ENCODE measurements around the gene HAPLN1.
A peak's percentile ranks its signal among the peaks of the same experiment; 100 is the strongest.
"Not testable (repeated sequence)": the region's sequence is repeated elsewhere in the genome, so short reads cannot be mapped to it uniquely, and the experiment has no call there.

HAPLN1 gene

DNA sequence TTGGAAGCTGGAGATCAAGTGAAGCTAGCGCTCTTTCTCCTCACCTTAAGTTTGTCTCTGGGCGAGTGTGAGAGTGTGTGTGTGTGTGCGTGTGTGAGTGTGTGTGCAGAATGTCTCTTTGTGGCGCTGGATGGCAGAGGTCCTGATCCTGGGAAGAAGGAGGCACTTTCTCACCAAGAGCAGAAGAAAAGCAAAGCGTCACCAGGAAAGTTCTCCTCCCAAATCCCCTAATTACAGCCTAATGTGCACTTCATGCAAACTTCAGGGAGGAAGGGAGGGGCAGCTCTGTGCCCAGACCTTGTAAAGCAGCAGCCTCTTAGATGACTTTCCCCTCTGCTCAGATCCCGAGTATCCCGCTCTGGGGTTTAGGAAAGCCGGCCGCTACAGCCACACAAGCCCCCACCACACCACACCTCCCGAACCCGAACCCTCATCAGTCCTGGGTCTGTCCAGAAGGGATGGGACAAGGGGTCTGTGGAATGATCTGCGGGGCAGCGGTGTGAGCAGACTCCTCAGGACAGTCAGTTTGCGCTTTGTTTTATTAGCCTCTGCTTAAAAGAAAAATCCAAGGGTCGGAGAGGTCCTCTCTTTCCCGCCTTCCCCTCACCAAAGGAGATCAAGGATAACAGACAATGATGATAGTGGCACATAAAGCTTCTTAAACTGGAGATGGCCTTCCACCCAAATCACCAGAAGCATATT is at the start of gene HAPLN1:
HAPLN1 (minus strand) TSS at position 20 of the 702 bp plus-strand sequence. CDS start 47,332 bp downstream, outside the sequence.
- no peak for DNase-seq

DNA sequence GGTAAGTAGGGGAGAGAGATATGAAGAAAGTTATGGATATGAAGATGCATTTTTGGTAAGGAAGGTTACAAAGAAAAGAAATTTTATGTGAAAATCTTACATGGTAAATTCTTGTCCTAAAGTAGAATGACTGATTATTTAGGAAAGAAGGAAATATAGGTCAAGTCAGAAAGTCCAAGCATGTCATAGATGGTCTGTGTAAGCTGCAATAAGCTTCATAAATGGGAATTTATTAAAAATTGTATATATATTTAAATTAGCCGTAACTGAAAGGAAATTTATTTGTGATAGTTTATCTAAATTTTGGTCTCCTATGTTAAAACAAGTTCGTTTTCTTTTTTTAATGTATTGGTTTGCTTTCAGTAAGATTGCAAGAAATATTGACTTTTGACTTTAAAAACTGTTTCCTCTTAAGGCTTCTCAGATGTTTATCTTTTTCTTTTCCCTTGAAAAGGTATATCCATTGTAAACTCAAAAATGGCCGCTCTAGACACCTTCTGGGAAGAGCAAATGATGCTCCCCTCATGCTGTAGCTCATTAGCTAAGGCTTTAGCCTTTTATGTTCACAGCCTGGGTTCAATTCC is 46.8 kb upstream of the HAPLN1 start:
- no peak for DNase-seq

DNA sequence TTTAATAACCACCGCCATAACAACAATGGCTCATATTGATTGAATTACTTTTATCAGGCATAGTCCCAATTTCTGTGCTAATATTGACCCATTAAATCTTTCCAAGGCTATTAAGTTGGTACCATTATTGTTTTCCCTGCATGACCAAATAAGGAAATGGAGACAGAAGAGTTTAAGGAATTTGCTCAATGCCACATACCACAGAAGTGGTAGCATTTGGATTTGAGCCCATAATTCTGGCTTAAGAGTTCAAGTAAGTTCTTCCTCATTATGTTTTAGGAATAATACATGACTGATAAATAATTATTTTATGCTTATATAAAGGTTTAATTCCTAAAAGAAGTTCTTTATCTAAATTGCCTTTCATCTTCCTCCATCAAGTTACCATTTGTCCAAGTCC is 43.4 kb upstream of the HAPLN1 start:
- no peak for DNase-seq

DNA sequence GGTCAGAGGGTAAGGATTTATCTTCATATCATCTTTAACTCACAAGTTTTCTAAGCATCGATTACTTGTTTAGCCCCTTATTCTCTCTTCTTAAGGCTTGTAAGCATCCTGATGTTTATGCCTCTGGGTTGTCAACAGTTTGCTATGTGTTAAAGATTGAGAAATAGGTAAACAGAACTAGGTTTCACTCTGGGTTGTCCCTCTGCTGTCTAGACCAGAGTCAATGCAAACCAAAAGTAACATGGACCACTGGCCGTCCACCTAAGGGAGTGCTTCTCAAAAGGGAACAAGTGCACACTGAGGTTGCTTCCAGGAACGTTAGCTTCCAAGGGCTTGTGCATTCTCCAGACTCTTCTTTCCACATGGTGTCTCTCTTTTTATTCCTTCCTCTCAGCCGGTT is 39.9 kb upstream of the HAPLN1 start:
- DNase-seq, result no peak

DNA sequence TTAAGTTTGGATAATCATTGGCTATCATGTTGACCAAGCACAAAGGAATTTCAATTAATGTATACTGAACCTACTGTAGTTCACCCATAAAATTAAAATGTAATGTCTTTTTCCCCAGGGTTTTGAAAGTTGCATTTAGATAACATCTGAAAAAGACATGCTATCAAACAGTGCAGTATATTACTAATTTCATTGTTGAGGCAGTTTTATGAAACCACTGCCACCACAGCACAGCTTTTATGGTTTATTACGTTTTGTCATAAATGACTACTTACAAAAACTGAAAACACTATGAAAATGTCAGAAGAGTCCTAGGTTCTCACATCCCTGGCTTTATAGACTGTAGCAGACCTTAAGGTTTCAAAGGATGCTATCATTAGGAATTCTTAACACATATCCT is 32.0 kb upstream of the HAPLN1 start:
- DNase-seq, result no peak

DNA sequence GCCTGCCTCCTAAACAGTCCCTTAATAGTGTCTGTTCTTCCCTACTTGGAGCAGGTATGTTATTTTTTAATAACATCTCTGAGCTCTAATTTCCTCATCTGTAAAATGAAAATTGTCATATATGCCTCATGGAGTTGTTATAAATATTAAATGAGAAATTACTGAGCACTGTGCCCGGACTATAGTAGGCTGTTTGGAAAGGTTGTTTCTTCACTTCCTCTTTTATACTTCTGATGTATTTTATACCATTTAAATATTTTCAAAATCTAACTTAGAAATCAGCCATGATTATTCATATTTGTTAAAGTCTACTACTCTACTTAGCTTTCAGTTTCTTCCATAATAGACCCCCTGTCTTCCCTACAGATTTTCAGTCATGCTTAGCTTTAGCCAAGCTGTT is 30.5 kb upstream of the HAPLN1 start:
- DNase-seq, result no peak

DNA sequence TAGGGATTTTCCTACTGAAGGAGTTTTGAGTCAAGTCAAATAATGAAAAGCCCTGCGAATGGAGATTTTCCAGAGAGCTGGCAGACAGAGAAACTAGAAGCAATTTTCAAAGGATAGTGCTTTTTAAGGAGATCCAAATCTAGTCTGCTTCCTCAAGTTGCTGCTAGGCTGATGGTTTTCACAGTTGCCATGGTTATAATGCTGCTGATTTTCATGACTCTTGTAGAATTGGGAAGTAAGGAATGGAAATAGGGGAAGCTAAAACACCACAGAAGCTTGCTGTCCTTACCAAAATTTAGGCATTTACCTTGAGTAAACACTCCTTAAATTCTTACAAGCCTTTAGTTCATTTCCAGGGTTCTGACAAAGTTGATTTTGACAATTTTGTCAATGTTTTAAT is 30.1 kb upstream of the HAPLN1 start:
- DNase-seq, result no peak

DNA sequence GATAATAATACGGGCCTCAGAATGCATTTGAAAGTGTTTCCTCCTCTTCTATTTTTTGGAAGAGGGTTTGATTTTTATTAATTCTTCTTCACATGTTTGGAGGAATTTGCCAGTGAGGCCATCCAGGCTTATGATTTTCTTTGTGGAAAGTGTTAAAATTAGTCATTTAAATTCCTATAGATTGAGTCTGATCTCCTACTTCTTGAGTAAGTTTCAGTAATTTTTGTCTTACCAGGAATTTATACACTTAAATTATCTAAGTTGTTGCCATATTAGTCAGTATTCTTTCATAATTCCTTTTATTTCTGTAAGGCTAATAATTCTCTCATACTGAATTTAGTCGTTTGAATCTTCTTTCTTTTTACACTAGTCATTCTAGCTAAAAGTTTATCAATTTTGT is 25.2 kb upstream of the HAPLN1 start:
- no peak for DNase-seq

DNA sequence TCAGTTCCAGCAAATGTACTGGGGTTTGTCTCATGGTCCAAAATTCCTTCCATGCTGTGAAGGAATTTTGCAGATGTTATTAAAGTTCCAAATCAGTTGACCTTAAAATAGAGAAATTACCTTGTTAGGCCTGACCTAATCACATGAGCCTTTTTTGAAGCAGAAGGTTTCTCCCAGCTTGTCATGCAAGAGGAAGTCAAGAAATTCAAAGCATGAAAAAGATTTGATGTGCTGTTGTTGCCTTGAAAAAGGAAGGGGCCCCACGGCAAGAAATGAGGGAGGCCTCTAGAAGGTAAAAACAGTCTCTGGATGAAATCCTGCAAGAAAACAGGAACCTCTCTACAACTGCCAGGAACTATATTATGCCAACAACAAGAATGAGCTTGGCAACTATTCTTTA is 24.2 kb upstream of the HAPLN1 start:
- no peak for DNase-seq

DNA sequence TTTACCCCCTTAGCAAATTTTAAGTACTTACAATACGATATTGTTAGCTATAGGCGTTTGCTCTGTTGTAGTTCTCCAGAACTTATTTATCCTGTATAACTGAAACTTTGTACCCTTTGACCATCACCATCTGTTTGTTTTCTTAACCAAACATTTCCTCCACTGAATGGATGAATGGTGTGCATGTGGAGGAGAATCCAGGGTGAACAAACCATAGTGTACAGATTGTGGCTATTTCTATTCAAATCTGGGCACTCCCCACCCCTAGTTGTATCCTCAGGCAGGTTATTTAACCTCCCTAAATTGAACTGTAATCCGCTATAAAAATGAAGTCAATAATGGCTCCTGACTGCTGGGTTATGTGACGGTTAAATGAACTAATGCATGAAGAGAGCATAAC is 21.4 kb upstream of the HAPLN1 start:
- no peak for DNase-seq

DNA sequence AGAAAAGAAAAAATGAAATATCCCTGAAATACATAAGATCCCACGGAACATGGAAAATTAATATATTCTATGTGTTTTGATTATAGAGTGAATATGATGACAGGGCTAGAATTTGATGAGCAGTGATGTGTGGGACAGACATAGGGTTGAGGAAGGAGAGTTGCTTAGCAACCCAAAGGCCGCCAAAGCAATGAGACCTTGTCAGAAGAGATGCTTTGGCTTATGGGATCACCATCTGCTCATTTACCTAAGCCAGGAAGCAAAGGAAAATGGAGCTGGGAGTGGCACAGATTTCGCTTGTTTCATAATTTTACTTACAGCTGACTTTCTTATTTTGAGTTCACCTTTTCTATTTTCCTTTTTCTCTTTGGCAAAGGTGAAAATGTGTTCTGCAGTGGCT is 20.9 kb upstream of the HAPLN1 start:
- no peak for DNase-seq

DNA sequence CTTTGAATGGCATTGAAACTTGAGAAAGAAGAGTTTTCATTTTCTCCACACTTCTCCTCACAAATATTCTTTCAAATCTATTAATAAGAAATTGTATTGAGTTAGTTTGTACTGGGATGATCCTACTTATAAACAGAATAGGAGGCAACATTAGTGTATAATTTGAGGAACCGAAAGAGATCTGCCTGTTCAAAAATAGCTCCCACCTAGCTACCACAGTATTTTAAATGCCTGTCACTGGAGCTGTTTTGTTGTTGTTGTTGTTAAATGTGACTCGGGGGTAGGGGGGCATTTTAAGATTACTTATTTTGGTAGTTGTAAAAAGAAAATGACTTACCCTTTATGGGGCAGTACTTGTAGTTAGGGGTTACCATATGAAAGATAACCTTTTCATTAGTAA is 20.1 kb upstream of the HAPLN1 start:
- DNase-seq, result no peak

DNA sequence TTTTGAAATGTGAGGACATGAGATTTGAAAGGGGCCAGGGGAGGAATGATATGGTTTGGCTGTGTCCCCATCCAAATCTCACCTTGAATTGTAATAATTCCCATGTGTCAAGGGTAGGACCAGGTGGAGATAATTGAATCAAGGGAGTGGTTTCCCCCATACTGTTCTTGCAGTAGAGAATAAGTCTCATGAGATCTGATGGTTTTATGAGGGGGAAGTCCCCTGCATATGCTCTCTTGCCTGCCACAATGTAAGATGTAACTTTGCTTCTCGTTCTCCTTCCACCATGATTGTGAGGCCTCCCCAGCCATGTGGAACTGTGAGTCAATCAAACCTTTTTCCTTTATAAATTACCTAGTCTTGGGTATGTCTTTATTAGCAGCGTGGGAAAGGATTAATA is 15.5 kb upstream of the HAPLN1 start:
- DNase-seq, result not testable (repeated sequence)

DNA sequence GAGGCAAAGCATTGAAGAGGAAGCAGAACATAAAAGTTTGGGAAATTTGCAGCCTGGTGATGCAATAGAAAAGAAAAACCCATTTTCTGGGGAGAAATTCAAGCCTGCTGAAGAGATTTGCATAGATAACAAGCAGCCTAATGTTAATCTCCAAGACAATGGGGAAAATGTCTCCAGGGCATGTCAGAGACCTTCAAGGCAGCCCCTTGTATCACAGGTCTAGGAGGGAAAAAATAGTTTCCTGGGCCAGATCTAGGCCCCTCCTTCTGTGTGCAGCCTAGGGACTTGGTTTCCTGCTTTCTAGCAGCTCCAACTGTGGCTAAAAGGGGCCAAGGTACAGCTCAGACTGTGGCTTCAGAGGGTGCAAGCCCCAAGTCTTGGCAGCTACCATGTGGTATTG is 14.4 kb upstream of the HAPLN1 start:
- not testable (repeated sequence) for DNase-seq

DNA sequence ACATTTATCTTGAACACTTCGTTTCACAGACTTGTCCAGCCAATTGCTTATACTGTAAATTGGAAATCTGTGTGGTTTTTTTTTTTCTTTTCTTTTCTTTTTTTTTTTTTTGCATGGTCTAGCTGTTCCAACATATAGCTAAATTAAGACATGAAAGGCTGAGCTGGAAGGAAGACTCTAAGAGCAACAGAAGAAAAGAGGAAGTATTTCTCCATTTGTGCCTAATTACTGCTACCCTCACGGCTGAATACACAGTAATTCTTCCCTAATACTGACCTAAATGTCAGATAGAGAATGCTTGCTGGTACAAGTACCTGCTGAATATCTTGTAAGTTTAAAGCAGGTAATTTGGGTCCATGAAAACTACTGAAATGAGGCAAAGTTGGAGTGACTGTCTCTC is 11.0 kb upstream of the HAPLN1 start:
- DNase-seq, result no peak

DNA sequence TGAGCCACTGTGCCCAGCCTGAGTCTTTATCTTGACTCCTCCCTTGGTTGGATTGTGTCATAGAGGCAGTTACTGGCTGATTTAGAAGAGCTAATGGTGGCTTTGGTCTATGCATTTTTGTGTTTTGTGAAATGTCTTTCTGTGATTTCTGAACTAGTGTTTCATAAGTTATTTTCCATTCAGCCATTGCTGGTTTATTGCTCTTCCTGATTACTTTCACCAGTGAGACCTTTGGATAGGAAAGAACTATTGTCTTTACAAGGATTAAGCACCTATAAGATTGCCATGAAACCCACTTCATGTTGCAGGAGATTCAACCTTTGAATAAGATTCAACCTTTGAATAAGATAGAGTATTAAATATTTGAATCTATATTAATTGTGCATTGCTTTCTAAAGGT is 8.7 kb upstream of the HAPLN1 start:
- no peak for DNase-seq

DNA sequence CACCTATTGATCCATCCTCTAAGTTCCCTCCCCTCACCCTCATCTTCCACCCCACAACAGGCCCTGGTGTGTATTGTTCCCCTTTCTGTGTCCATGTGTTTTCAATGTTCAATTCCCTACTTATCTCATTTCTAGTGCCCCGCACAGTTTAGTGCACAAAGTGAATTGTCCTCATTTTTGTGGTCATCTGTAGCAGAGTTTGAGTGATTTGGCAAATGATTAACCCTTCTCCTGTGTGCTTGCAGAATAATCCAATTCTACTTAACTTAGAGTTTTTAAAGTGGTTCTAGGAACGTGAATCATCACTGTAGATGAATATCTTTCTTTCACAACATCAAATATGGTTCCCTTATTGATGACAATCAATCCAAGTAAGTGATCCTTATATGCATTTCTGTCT is 6.3 kb upstream of the HAPLN1 start:
- DNase-seq, result no peak

DNA sequence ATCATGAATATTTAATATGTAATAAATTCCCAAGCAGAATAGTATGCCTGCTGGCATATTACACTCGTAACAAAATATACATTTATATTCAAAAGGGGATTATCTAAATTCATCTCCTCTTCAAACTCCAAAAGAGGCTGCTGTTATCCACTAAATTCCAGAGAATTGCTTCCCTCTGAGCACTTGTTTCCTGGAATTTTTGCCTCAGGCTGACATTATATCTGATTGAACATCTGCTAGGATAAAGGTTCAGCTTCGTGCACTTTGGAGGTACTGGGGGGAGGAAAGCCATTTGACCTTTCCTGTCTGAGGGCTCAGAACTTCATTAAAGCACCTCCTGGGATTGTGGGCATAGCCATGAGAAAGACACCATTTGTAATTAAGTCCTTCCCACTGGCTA is 4.3 kb upstream of the HAPLN1 start:
- peak; percentile 39 for DNase-seq

DNA sequence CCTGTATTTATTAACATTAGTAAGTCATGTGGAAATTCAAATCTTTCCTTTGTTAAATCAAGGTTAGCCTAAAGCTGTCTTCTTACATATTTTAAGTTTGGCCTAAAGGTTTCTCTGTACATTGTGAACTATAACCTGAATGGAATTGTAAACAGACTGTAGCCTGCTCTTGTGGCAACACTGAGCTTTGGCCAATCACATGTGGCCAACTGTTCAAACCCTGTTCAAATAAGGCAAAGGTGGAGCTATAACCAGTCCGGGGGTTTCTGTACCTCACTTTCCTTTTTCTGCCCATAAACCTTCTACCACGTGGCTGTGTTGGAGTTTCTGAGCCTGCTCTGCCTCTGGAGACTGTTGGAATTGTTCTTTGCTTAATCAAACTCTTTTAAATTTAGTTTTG is 3.3 kb upstream of the HAPLN1 start:
- DNase-seq, result no peak

DNA sequence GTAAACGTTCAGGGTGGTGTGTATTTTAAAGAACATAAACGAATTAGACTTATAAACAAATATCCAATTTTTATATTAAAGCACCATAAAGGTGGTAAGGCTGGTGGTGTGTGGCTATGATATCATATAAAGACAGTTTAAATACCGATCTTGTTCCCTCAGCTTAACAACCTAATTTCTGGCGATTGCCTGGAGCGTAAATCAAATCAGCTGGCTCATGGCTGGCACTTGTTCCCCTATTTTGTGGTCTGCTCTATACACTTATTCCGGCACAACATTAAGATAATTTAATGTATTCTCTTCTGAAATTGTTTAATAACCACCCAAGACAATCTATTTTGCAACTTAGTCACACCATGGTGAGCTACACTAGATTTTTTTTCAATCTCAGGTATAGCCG is 2.4 kb upstream of the HAPLN1 start:
- no peak for DNase-seq

DNA sequence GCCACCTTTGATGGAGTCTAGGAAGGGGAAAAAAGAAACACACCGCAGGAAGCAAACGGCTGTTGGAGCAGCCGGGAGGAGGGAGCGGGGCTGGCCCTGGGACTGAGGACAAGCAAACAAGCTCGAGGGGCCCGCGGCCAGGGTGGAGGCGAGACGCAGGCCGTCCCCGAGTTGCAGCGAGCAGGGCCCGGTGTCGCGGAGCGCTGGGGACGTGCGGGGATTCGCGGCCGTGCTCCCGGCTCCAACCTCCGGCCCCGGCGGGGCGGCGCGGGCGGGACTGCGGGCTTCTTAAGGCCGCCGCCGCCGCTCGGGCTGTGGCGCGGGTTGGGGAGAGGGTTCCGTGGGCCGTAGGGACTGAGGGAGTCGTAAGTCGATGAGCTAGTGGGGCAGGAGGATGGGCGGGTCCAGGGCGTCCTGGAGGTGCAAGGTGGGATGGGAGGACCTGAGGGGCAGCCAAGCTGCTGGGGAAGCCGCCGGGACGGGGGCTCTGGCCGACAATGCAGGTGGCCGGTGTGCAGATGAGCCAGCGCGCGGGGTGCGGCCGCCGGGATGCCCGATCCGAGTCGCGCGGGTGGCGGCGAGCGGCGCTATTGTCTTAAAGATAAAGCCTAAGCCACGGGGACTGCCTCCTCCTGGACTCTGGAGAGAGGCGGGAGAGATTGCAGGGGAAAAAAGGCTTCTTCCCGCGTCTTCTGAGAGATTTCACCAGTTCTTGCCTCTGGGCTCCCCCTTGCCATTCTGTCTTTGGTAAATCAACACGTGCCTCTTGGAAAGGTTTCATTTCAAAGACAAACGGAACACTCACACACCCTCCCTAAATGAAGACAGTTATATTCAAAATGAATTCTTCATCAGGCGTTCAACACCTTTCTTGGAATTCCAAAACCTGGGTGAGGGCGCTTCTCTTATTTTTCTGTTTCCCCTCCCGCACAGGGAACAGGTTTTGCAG is 1.6 kb upstream of the HAPLN1 start:
- DNase-seq, result peak; percentile 61

DNA sequence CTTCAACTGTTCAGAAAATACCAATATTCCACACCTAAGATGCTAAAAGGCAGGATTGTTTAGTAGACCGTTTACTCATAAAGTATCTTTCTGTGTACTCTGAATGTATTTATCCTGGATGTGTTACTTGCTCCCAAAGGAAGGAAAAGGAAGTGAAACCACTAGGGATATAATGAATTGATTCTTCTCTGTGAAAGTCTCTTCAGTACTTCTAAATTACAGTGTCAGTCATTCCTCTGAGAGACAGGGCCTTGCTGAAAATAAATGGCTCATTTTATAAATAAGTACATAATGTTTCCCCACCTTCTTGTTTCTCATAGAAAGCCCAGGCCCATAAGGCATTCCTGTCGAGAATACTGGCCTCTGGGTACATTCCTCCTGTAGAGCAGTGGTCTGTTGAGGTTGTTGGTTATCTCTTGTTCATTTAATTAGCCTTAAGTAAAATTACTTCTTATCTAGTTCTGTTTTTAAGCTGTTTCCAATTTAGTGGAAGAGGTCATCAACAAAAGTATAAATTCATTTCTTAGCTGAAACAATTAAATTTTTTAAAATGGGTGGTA is 1.6 kb downstream of the HAPLN1 start:
- no peak for DNase-seq

DNA sequence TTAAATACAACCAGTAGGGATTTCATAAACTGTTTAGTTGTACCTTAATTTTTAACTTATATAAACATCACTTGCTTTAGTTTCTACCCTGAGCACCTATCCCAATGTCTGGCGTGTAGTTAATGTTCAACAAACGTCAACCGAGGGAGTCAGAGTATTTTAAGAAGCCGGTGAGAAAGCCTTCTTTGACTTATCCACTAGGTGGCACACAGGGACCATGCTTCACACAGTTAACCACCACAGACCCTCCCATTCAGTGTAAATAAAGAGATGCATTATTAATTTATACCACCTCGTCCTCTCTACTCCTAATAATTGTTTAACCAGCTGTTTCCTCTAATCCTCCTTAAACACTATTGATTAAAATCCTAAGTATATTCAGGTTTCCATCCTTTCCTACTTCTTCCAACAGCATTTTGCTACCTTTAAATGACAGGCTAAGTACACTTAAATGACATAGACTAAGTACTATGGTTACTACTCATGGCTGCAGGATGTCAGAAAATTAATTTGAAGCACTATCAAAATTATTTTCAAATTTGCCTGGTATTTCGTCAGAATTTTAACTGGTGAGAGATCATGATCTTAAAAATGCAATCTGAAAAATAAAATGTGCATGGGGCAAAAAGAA is 2.3 kb downstream of the HAPLN1 start:
- peak; percentile 44 for DNase-seq

All from NCI-H226 (cell line).